GM23338 (cell line): ENCODE data around the gene CCDC169. TPM values are rescaled to one million over a fixed set of nuclear protein-coding genes. Genes with fewer than 3 reads are reported as not detected.

Experiments used
- ATAC-seq: fragments of 200-7000 bp; cut with Tn5 transposase; 3 replicates; pipeline ENCODE4 v1.9.1; 2020
- DNase-seq: peaks from one replicate; pipeline ENCODE4 v3.0.0-alpha.2; 2015; ENCODE audit warnings: low spot score
- H2AFZ ChIP-seq: fragments of 200-600 bp; sonication (generic); 2 replicates; pipeline ENCODE4 v1.8.0; 2016; ENCODE audit warnings: antibody characterized with exemption, mild to moderate bottlenecking, moderate library complexity
- H3F3A ChIP-seq: fragments of 200-600 bp; sonication (generic); replicated peaks from 2 replicates; pipeline ENCODE4 v1.8.0; 2017; ENCODE audit warnings: antibody characterized with exemption, mixed run types, low read depth
- H3K27ac ChIP-seq: fragments of 200-600 bp; sonication (generic); 2 replicates; pipeline ENCODE4 v1.6.1; 2016; ENCODE audit warnings: low read depth
- H3K27me3 ChIP-seq: fragments of 200-600 bp; sonication (generic); 2 replicates; pipeline ENCODE4 v1.8.0; 2016; ENCODE audit warnings: mild to moderate bottlenecking, mixed run types, moderate library complexity; ENCODE audit not compliant: insufficient read depth
- H3K36me3 ChIP-seq: fragments of 200-600 bp; sonication (generic); 2 replicates; pipeline ENCODE4 v1.8.0; 2016; ENCODE audit warnings: mild to moderate bottlenecking; ENCODE audit not compliant: insufficient read depth
- H3K4me1 ChIP-seq: fragments of 200-600 bp; sonication (generic); 2 replicates; pipeline ENCODE4 v1.8.0; 2016; ENCODE audit warnings: mild to moderate bottlenecking, moderate library complexity; ENCODE audit not compliant: insufficient read depth
- H3K4me2 ChIP-seq: fragments of 200-600 bp; sonication (generic); 2 replicates; pipeline ENCODE4 v1.7.1; 2017; ENCODE audit warnings: mixed run types
- H3K4me3 ChIP-seq: fragments of 200-600 bp; sonication (generic); 2 replicates; pipeline ENCODE4 v1.6.1; 2016; ENCODE audit warnings: mixed run types
- H3K79me2 ChIP-seq: fragments of 200-600 bp; sonication (generic); replicated peaks from 2 replicates; pipeline ENCODE4 v1.8.0; 2017; ENCODE audit warnings: mild to moderate bottlenecking; ENCODE audit not compliant: insufficient read depth
- H3K9me2 ChIP-seq: fragments of 200-600 bp; sonication (generic); 2 replicates; pipeline ENCODE4 v1.8.0; 2017; ENCODE audit not compliant: insufficient read depth
- H4K20me1 ChIP-seq: fragments of 200-600 bp; sonication (generic); replicated peaks from 2 replicates; pipeline ENCODE4 v1.8.0; 2017; ENCODE audit warnings: mild to moderate bottlenecking; ENCODE audit not compliant: insufficient read depth
- H3K27ac Mint-ChIP-seq: 2 replicates; pipeline ENCODE4 v1.8.0; 2020; ENCODE audit warnings: inconsistent platforms, mild to moderate bottlenecking, moderate library complexity, mixed read lengths
- H3K27me3 Mint-ChIP-seq: 3 replicates; pipeline ENCODE4 v1.8.0; 2022; ENCODE audit warnings: low read depth, mild to moderate bottlenecking, moderate library complexity, mixed read lengths, inconsistent platforms; ENCODE audit not compliant: insufficient read depth, poor library complexity
- H3K36me3 Mint-ChIP-seq: 3 replicates; pipeline ENCODE4 v1.8.0; 2021; ENCODE audit warnings: low read depth, mild to moderate bottlenecking, inconsistent platforms, moderate library complexity, mixed read lengths
- H3K4me1 Mint-ChIP-seq: 3 replicates; pipeline ENCODE4 v1.8.0; 2020; ENCODE audit warnings: mild to moderate bottlenecking, inconsistent platforms, mixed read lengths
- H3K4me3 Mint-ChIP-seq: 3 replicates; pipeline ENCODE4 v1.8.0; 2021; ENCODE audit warnings: moderate library complexity, mild to moderate bottlenecking, inconsistent platforms, mixed read lengths
- H3K9me3 Mint-ChIP-seq: 3 replicates; pipeline ENCODE4 v1.8.0; 2020; ENCODE audit warnings: moderate library complexity, mild to moderate bottlenecking, inconsistent platforms, mixed read lengths
- CREB1 ChIP-seq: fragments of 250-450 bp; sonication (Bioruptor Pico); IDR thresholded peaks from 2 replicates; pipeline ENCODE4 v1.5.0; 2020; ENCODE audit warnings: low read depth, mild to moderate bottlenecking, moderate library complexity
- ETS1 ChIP-seq: IDR thresholded peaks from 2 replicates; pipeline ENCODE4 v1.6.1; 2016; ENCODE audit warnings: antibody characterized with exemption
- EZH2 ChIP-seq: fragments of 200-600 bp; sonication (generic); IDR thresholded peaks from one replicate; pipeline ENCODE4 v1.8.0; 2017; ENCODE audit warnings: antibody characterized with exemption, mild to moderate bottlenecking, low read depth; ENCODE audit not compliant: unreplicated experiment
- EZH2phosphoT487 ChIP-seq: fragments of 200-600 bp; sonication (generic); IDR thresholded peaks from one replicate; pipeline ENCODE4 v1.8.1; 2018; ENCODE audit warnings: antibody characterized with exemption; ENCODE audit not compliant: unreplicated experiment
- JUNB ChIP-seq: IDR thresholded peaks from one replicate; pipeline ENCODE4 v1.6.1; 2016; ENCODE audit warnings: antibody characterized with exemption; ENCODE audit not compliant: unreplicated experiment
- NANOG ChIP-seq: IDR thresholded peaks from 2 replicates; pipeline ENCODE4 v1.6.1; 2016; ENCODE audit warnings: antibody characterized with exemption, borderline replicate concordance
- POLR2AphosphoS5 ChIP-seq: IDR thresholded peaks from 2 replicates; pipeline ENCODE4 v1.6.1; 2016; ENCODE audit warnings: antibody characterized with exemption, low read depth
- STAT1 ChIP-seq: IDR thresholded peaks from one replicate; pipeline ENCODE4 v1.6.1; 2016; ENCODE audit warnings: antibody characterized with exemption; ENCODE audit not compliant: unreplicated experiment
- ZNF114 ChIP-seq: fragments of 250-450 bp; sonication (Bioruptor Pico); IDR thresholded peaks from 2 replicates; pipeline ENCODE4 v1.5.0; 2020; ENCODE audit warnings: mild to moderate bottlenecking, moderate library complexity
- ZNF331 ChIP-seq: fragments of 250-450 bp; sonication (Bioruptor Pico); IDR thresholded peaks from 2 replicates; pipeline ENCODE4 v1.5.0; 2020; ENCODE audit warnings: low read depth, mild to moderate bottlenecking, moderate library complexity
- polyA plus RNA-seq: library from polyadenylated mRNA; unstranded; fragments of >200 nt; fragmentation: Nextera tagmentation; extraction: Ambion mirVana; gene quantifications from 2 replicates; pipeline ENCODE4 v1.2.1, GENCODE V29; 2016
- total RNA-seq: library from RNA; depleted of rRNA; stranded (reverse); fragments of >200 nt; shearing (Covaris generic); gene quantifications from 2 replicates; pipeline ENCODE4 v1.2.3, GENCODE V29; 2014
- TF ChIP-seq, protein P1 (sequence below): IDR thresholded peaks from one replicate; pipeline ENCODE4 v1.6.1; 2018; ENCODE audit warnings: antibody characterized with exemption; ENCODE audit not compliant: unreplicated experiment
- TF ChIP-seq, protein P2 (sequence below): fragments of 250-450 bp; sonication (Bioruptor Pico); IDR thresholded peaks from 2 replicates; pipeline ENCODE4 v1.5.0; 2020; ENCODE audit warnings: mild to moderate bottlenecking, moderate library complexity
- TF ChIP-seq, protein P3 (sequence below), 2 experiments: fragments of 200-600 bp in 1 of 2; sonication (generic) in 1 of 2; conservative IDR thresholded peaks; 2 replicates each; pipeline versions ENCODE4 v1.5.1 to v1.6.1; 2016 to 2017; ENCODE audit warnings: antibody characterized with exemption in 2 of 2, low read depth in 2 of 2, mild to moderate bottlenecking in 2 of 2, moderate library complexity in 1 of 2

Gene CCDC169
- total and polyA plus RNA-seq, 2 experiments from 2014 or later: 48.5 to 61.2 TPM

- peaks cover 22% of the 10 kb centered on the region for H3K36me3 Mint-ChIP-seq
- peaks cover 4% of the 10 kb centered on the region; the same call in 1 of the 3 replicates for H3K9me3 Mint-ChIP-seq
- Histone ChIP-seq H3K36me3 (peaks cover 4% of the 10 kb centered on the region; the same call in 1 of the 2 replicates), H3K4me3 (no peak overlapping the region), H3K27ac (no peak overlapping the region), H4K20me1 (no peaks in the 10 kb centered on the region), H3F3A (no peaks in the 10 kb centered on the region), H2AFZ (no peak overlapping the region), H3K4me1 (no peaks in the 10 kb centered on the region), H3K9me2 (no peaks in the 10 kb centered on the region), H3K79me2 (no peaks in the 10 kb centered on the region), H3K4me2 (no peak overlapping the region), H3K27me3 (no peaks in the 10 kb centered on the region)
- TF ChIP-seq ETS1: no peak
- no peak for TF ChIP-seq POLR2AphosphoS5
- TF ChIP-seq ZNF331 (CRISPR knock-in tag): no peak
- TF ChIP-seq, protein P1, sequence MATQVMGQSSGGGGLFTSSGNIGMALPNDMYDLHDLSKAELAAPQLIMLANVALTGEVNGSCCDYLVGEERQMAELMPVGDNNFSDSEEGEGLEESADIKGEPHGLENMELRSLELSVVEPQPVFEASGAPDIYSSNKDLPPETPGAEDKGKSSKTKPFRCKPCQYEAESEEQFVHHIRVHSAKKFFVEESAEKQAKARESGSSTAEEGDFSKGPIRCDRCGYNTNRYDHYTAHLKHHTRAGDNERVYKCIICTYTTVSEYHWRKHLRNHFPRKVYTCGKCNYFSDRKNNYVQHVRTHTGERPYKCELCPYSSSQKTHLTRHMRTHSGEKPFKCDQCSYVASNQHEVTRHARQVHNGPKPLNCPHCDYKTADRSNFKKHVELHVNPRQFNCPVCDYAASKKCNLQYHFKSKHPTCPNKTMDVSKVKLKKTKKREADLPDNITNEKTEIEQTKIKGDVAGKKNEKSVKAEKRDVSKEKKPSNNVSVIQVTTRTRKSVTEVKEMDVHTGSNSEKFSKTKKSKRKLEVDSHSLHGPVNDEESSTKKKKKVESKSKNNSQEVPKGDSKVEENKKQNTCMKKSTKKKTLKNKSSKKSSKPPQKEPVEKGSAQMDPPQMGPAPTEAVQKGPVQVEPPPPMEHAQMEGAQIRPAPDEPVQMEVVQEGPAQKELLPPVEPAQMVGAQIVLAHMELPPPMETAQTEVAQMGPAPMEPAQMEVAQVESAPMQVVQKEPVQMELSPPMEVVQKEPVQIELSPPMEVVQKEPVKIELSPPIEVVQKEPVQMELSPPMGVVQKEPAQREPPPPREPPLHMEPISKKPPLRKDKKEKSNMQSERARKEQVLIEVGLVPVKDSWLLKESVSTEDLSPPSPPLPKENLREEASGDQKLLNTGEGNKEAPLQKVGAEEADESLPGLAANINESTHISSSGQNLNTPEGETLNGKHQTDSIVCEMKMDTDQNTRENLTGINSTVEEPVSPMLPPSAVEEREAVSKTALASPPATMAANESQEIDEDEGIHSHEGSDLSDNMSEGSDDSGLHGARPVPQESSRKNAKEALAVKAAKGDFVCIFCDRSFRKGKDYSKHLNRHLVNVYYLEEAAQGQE: no peak
- TF ChIP-seq CREB1: no peak
- TF ChIP-seq, protein P2, sequence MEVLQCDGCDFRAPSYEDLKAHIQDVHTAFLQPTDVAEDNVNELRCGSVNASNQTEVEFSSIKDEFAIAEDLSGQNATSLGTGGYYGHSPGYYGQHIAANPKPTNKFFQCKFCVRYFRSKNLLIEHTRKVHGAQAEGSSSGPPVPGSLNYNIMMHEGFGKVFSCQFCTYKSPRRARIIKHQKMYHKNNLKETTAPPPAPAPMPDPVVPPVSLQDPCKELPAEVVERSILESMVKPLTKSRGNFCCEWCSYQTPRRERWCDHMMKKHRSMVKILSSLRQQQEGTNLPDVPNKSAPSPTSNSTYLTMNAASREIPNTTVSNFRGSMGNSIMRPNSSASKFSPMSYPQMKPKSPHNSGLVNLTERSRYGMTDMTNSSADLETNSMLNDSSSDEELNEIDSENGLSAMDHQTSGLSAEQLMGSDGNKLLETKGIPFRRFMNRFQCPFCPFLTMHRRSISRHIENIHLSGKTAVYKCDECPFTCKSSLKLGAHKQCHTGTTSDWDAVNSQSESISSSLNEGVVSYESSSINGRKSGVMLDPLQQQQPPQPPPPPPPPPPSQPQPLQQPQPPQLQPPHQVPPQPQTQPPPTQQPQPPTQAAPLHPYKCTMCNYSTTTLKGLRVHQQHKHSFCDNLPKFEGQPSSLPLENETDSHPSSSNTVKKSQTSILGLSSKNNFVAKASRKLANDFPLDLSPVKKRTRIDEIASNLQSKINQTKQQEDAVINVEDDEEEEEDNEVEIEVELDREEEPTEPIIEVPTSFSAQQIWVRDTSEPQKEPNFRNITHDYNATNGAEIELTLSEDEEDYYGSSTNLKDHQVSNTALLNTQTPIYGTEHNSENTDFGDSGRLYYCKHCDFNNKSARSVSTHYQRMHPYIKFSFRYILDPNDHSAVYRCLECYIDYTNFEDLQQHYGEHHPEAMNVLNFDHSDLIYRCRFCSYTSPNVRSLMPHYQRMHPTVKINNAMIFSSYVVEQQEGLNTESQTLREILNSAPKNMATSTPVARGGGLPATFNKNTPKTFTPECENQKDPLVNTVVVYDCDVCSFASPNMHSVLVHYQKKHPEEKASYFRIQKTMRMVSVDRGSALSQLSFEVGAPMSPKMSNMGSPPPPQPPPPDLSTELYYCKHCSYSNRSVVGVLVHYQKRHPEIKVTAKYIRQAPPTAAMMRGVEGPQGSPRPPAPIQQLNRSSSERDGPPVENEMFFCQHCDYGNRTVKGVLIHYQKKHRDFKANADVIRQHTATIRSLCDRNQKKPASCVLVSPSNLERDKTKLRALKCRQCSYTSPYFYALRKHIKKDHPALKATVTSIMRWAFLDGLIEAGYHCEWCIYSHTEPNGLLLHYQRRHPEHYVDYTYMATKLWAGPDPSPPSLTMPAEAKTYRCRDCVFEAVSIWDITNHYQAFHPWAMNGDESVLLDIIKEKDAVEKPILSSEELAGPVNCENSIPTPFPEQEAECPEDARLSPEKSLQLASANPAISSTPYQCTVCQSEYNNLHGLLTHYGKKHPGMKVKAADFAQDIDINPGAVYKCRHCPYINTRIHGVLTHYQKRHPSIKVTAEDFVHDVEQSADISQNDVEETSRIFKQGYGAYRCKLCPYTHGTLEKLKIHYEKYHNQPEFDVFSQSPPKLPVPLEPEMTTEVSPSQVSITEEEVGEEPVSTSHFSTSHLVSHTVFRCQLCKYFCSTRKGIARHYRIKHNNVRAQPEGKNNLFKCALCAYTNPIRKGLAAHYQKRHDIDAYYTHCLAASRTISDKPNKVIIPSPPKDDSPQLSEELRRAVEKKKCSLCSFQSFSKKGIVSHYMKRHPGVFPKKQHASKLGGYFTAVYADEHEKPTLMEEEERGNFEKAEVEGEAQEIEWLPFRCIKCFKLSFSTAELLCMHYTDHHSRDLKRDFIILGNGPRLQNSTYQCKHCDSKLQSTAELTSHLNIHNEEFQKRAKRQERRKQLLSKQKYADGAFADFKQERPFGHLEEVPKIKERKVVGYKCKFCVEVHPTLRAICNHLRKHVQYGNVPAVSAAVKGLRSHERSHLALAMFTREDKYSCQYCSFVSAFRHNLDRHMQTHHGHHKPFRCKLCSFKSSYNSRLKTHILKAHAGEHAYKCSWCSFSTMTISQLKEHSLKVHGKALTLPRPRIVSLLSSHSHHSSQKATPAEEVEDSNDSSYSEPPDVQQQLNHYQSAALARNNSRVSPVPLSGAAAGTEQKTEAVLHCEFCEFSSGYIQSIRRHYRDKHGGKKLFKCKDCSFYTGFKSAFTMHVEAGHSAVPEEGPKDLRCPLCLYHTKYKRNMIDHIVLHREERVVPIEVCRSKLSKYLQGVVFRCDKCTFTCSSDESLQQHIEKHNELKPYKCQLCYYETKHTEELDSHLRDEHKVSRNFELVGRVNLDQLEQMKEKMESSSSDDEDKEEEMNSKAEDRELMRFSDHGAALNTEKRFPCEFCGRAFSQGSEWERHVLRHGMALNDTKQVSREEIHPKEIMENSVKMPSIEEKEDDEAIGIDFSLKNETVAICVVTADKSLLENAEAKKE (CRISPR knock-in tag): no peak
- TF ChIP-seq EZH2: no peak
- TF ChIP-seq STAT1: no peak
- TF ChIP-seq ZNF114 (CRISPR knock-in tag): no peak
- no peak for TF ChIP-seq NANOG
- TF ChIP-seq, protein P3, sequence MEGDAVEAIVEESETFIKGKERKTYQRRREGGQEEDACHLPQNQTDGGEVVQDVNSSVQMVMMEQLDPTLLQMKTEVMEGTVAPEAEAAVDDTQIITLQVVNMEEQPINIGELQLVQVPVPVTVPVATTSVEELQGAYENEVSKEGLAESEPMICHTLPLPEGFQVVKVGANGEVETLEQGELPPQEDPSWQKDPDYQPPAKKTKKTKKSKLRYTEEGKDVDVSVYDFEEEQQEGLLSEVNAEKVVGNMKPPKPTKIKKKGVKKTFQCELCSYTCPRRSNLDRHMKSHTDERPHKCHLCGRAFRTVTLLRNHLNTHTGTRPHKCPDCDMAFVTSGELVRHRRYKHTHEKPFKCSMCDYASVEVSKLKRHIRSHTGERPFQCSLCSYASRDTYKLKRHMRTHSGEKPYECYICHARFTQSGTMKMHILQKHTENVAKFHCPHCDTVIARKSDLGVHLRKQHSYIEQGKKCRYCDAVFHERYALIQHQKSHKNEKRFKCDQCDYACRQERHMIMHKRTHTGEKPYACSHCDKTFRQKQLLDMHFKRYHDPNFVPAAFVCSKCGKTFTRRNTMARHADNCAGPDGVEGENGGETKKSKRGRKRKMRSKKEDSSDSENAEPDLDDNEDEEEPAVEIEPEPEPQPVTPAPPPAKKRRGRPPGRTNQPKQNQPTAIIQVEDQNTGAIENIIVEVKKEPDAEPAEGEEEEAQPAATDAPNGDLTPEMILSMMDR (conservative IDR thresholded peaks at IDR 0.05; ENCODE audit: low read depth in 2 of 2): no peak
- TF ChIP-seq EZH2phosphoT487: no peak
- no peak for TF ChIP-seq JUNB
- H3K27ac Mint-ChIP-seq: no peak overlapping the region
- no peaks in the 10 kb centered on the region for H3K27me3 Mint-ChIP-seq
- DNase-seq (no peak), ATAC-seq (no peak)
- no peaks in the 10 kb centered on the region for H3K4me1 Mint-ChIP-seq
- no peak overlapping the region for H3K4me3 Mint-ChIP-seq
Observed at GRCh38 chr13:36231236-36231635, 66.4 kb downstream of the CCDC169 start.
